GM23338 (cell line): Measurements from ENCODE around the gene ABO. TPM values are rescaled to one million over a fixed set of nuclear protein-coding genes. Genes with fewer than 3 reads are reported as not detected.

Experiments
- ATAC-seq: fragments of 200-7000 bp; cut with Tn5 transposase; 3 replicates; pipeline ENCODE4 v1.9.1; 2020
- DNase-seq: peaks from one replicate; pipeline ENCODE4 v3.0.0-alpha.2; 2015; ENCODE audit warnings: low spot score
- H2AFZ ChIP-seq: fragments of 200-600 bp; sonication (generic); 2 replicates; pipeline ENCODE4 v1.8.0; 2016; ENCODE audit warnings: antibody characterized with exemption, mild to moderate bottlenecking, moderate library complexity
- H3F3A ChIP-seq: fragments of 200-600 bp; sonication (generic); replicated peaks from 2 replicates; pipeline ENCODE4 v1.8.0; 2017; ENCODE audit warnings: antibody characterized with exemption, mixed run types, low read depth
- H3K27ac ChIP-seq: fragments of 200-600 bp; sonication (generic); 2 replicates; pipeline ENCODE4 v1.6.1; 2016; ENCODE audit warnings: low read depth
- H3K27me3 ChIP-seq: fragments of 200-600 bp; sonication (generic); 2 replicates; pipeline ENCODE4 v1.8.0; 2016; ENCODE audit warnings: mild to moderate bottlenecking, mixed run types, moderate library complexity; ENCODE audit not compliant: insufficient read depth
- H3K36me3 ChIP-seq: fragments of 200-600 bp; sonication (generic); 2 replicates; pipeline ENCODE4 v1.8.0; 2016; ENCODE audit warnings: mild to moderate bottlenecking; ENCODE audit not compliant: insufficient read depth
- H3K4me1 ChIP-seq: fragments of 200-600 bp; sonication (generic); 2 replicates; pipeline ENCODE4 v1.8.0; 2016; ENCODE audit warnings: mild to moderate bottlenecking, moderate library complexity; ENCODE audit not compliant: insufficient read depth
- H3K4me2 ChIP-seq: fragments of 200-600 bp; sonication (generic); 2 replicates; pipeline ENCODE4 v1.7.1; 2017; ENCODE audit warnings: mixed run types
- H3K4me3 ChIP-seq: fragments of 200-600 bp; sonication (generic); 2 replicates; pipeline ENCODE4 v1.6.1; 2016; ENCODE audit warnings: mixed run types
- H3K79me2 ChIP-seq: fragments of 200-600 bp; sonication (generic); replicated peaks from 2 replicates; pipeline ENCODE4 v1.8.0; 2017; ENCODE audit warnings: mild to moderate bottlenecking; ENCODE audit not compliant: insufficient read depth
- H3K9me2 ChIP-seq: fragments of 200-600 bp; sonication (generic); 2 replicates; pipeline ENCODE4 v1.8.0; 2017; ENCODE audit not compliant: insufficient read depth
- H4K20me1 ChIP-seq: fragments of 200-600 bp; sonication (generic); replicated peaks from 2 replicates; pipeline ENCODE4 v1.8.0; 2017; ENCODE audit warnings: mild to moderate bottlenecking; ENCODE audit not compliant: insufficient read depth
- H3K27ac Mint-ChIP-seq: 2 replicates; pipeline ENCODE4 v1.8.0; 2020; ENCODE audit warnings: inconsistent platforms, mild to moderate bottlenecking, moderate library complexity, mixed read lengths
- H3K27me3 Mint-ChIP-seq: 3 replicates; pipeline ENCODE4 v1.8.0; 2022; ENCODE audit warnings: low read depth, mild to moderate bottlenecking, moderate library complexity, mixed read lengths, inconsistent platforms; ENCODE audit not compliant: insufficient read depth, poor library complexity
- H3K36me3 Mint-ChIP-seq: 3 replicates; pipeline ENCODE4 v1.8.0; 2021; ENCODE audit warnings: low read depth, mild to moderate bottlenecking, inconsistent platforms, moderate library complexity, mixed read lengths
- H3K4me1 Mint-ChIP-seq: 3 replicates; pipeline ENCODE4 v1.8.0; 2020; ENCODE audit warnings: mild to moderate bottlenecking, inconsistent platforms, mixed read lengths
- H3K4me3 Mint-ChIP-seq: 3 replicates; pipeline ENCODE4 v1.8.0; 2021; ENCODE audit warnings: moderate library complexity, mild to moderate bottlenecking, inconsistent platforms, mixed read lengths
- H3K9me3 Mint-ChIP-seq: 3 replicates; pipeline ENCODE4 v1.8.0; 2020; ENCODE audit warnings: moderate library complexity, mild to moderate bottlenecking, inconsistent platforms, mixed read lengths
- CREB1 ChIP-seq: fragments of 250-450 bp; sonication (Bioruptor Pico); IDR thresholded peaks from 2 replicates; pipeline ENCODE4 v1.5.0; 2020; ENCODE audit warnings: low read depth, mild to moderate bottlenecking, moderate library complexity
- ETS1 ChIP-seq: IDR thresholded peaks from 2 replicates; pipeline ENCODE4 v1.6.1; 2016; ENCODE audit warnings: antibody characterized with exemption
- EZH2phosphoT487 ChIP-seq: fragments of 200-600 bp; sonication (generic); IDR thresholded peaks from one replicate; pipeline ENCODE4 v1.8.1; 2018; ENCODE audit warnings: antibody characterized with exemption; ENCODE audit not compliant: unreplicated experiment
- JUNB ChIP-seq: IDR thresholded peaks from one replicate; pipeline ENCODE4 v1.6.1; 2016; ENCODE audit warnings: antibody characterized with exemption; ENCODE audit not compliant: unreplicated experiment
- NANOG ChIP-seq: IDR thresholded peaks from 2 replicates; pipeline ENCODE4 v1.6.1; 2016; ENCODE audit warnings: antibody characterized with exemption, borderline replicate concordance
- POLR2AphosphoS5 ChIP-seq: IDR thresholded peaks from 2 replicates; pipeline ENCODE4 v1.6.1; 2016; ENCODE audit warnings: antibody characterized with exemption, low read depth
- REST ChIP-seq: IDR thresholded peaks from one replicate; pipeline ENCODE4 v1.6.1; 2018; ENCODE audit warnings: antibody characterized with exemption; ENCODE audit not compliant: unreplicated experiment
- STAT1 ChIP-seq: IDR thresholded peaks from one replicate; pipeline ENCODE4 v1.6.1; 2016; ENCODE audit warnings: antibody characterized with exemption; ENCODE audit not compliant: unreplicated experiment
- ZNF114 ChIP-seq: fragments of 250-450 bp; sonication (Bioruptor Pico); IDR thresholded peaks from 2 replicates; pipeline ENCODE4 v1.5.0; 2020; ENCODE audit warnings: mild to moderate bottlenecking, moderate library complexity
- ZNF331 ChIP-seq: fragments of 250-450 bp; sonication (Bioruptor Pico); IDR thresholded peaks from 2 replicates; pipeline ENCODE4 v1.5.0; 2020; ENCODE audit warnings: low read depth, mild to moderate bottlenecking, moderate library complexity
- ZNF462 ChIP-seq: fragments of 250-450 bp; sonication (Bioruptor Pico); IDR thresholded peaks from 2 replicates; pipeline ENCODE4 v1.5.0; 2020; ENCODE audit warnings: mild to moderate bottlenecking, moderate library complexity
- polyA plus RNA-seq: library from polyadenylated mRNA; unstranded; fragments of >200 nt; fragmentation: Nextera tagmentation; extraction: Ambion mirVana; gene quantifications from 2 replicates; pipeline ENCODE4 v1.2.1, GENCODE V29; 2016
- total RNA-seq: library from RNA; depleted of rRNA; stranded (reverse); fragments of >200 nt; shearing (Covaris generic); gene quantifications from 2 replicates; pipeline ENCODE4 v1.2.3, GENCODE V29; 2014

ABO gene
- total and polyA plus RNA-seq, 2 experiments from 2014 or later, result 0.28 to 0.34 TPM

GRCh38 chr9:133309608-133310007, 34.6 kb upstream of the ABO start:
- peaks cover 8% of the 10 kb centered on the region for H3K36me3 Mint-ChIP-seq
- H3K27ac Mint-ChIP-seq, result no peak overlapping the region
- H4K20me1 ChIP-seq, result no peaks in the 10 kb centered on the region
- H3K36me3 ChIP-seq, result no peaks in the 10 kb centered on the region
- no peaks in the 10 kb centered on the region for H3K27me3 ChIP-seq
- ATAC-seq (no peak), DNase-seq (no peak)
- no peak overlapping the region for H3K4me3 ChIP-seq
- H3K79me2 ChIP-seq, result no peaks in the 10 kb centered on the region
- no peak for TF ChIP-seq JUNB
- TF ChIP-seq ZNF114 (CRISPR knock-in tag), result no peak
- no peak for TF ChIP-seq POLR2AphosphoS5
- no peak for TF ChIP-seq REST
- TF ChIP-seq STAT1, result no peak
- no peak for TF ChIP-seq ZNF331 (CRISPR knock-in tag)
- TF ChIP-seq CREB1 (CRISPR knock-in tag), result no peak
- no peak for TF ChIP-seq ETS1
- no peak for TF ChIP-seq EZH2phosphoT487
- no peak for TF ChIP-seq NANOG
- H3K4me3 Mint-ChIP-seq, result no peak overlapping the region
- H3K4me2 ChIP-seq, result no peak overlapping the region
- H3K4me1 Mint-ChIP-seq, result no peaks in the 10 kb centered on the region
- H2AFZ ChIP-seq, result no peak overlapping the region
- no peaks in the 10 kb centered on the region for H3K27me3 Mint-ChIP-seq
- no peaks in the 10 kb centered on the region for H3K9me2 ChIP-seq
- H3K4me1 ChIP-seq, result no peaks in the 10 kb centered on the region
- peaks cover 10% of the 10 kb centered on the region for H3K9me3 Mint-ChIP-seq
- H3F3A ChIP-seq, result no peaks in the 10 kb centered on the region
- no peak overlapping the region for H3K27ac ChIP-seq

- Mint-ChIP-seq H3K27ac (no peak overlapping the region), H3K27me3 (no peaks in the 10 kb centered on the region), H3K4me3 (no peak overlapping the region), H3K9me3 (peaks cover 10% of the 10 kb centered on the region), H3K4me1 (no peaks in the 10 kb centered on the region), H3K36me3 (peaks cover 8% of the 10 kb centered on the region)
- H3F3A ChIP-seq, result no peaks in the 10 kb centered on the region
- H3K4me3 ChIP-seq, result no peak overlapping the region
- H4K20me1 ChIP-seq, result no peaks in the 10 kb centered on the region
- no peaks in the 10 kb centered on the region for H3K9me2 ChIP-seq
- no peak for DNase-seq
- H3K79me2 ChIP-seq, result no peaks in the 10 kb centered on the region
- H3K4me2 ChIP-seq, result no peak overlapping the region
- no peaks in the 10 kb centered on the region for H3K4me1 ChIP-seq
- 0 out of 2 replicates have a peak overlapping the region, but pooled peaks have one; percentile 18 for H2AFZ ChIP-seq
- no peaks in the 10 kb centered on the region for H3K27me3 ChIP-seq
- H3K27ac ChIP-seq, result no peak overlapping the region
- no peaks in the 10 kb centered on the region for H3K36me3 ChIP-seq
- ATAC-seq, result no peak
- TF ChIP-seq ZNF331 (CRISPR knock-in tag) (no peak), ZNF462 (no peak), CREB1 (CRISPR knock-in tag) (no peak), STAT1 (no peak), POLR2AphosphoS5 (no peak), ZNF114 (CRISPR knock-in tag) (no peak), JUNB (no peak)
Observed at GRCh38 chr9:133307301-133307700, 32.3 kb upstream of the ABO start.
